Epidermal melanocyte (primary cell): ENCODE measurements around the gene TRIO.
A peak's percentile ranks its signal among the peaks of the same experiment; 100 is the strongest.
"Not testable (repeated sequence)": the region's sequence is repeated elsewhere in the genome, so short reads cannot be mapped to it uniquely, and the experiment has no call there.

Experiments used
- DNase-seq: peaks from one replicate; pipeline ENCODE4 v3.0.0; 2011; ENCODE audit warnings: low spot score; ENCODE audit not compliant: insufficient read length

Gene TRIO

GRCh38 chr5:14428302-14429081, 285.4 kb downstream of the TRIO start:
- no peak for DNase-seq

- no peak for DNase-seq
Observed at GRCh38 chr5:14429101-14430050, 286.2 kb downstream of the TRIO start.

GRCh38 chr5:14431534-14431933, 288.4 kb downstream of the TRIO start:
- DNase-seq: peak; percentile 2

GRCh38 chr5:14432931-14433589, 289.9 kb downstream of the TRIO start:
- no peak for DNase-seq

- no peak for DNase-seq
Observed at GRCh38 chr5:14435481-14435880, 292.3 kb downstream of the TRIO start.

- DNase-seq: not testable (repeated sequence)
Observed at GRCh38 chr5:14436122-14436521, 293.0 kb downstream of the TRIO start.

- DNase-seq: no peak
Observed at GRCh38 chr5:14436801-14437542, 293.8 kb downstream of the TRIO start.

GRCh38 chr5:14438195-14438606, 295.1 kb downstream of the TRIO start:
- no peak for DNase-seq

GRCh38 chr5:14439087-14439871, 296.1 kb downstream of the TRIO start:
- no peak for DNase-seq

- DNase-seq: no peak
Observed at GRCh38 chr5:14440223-14440581, 297.1 kb downstream of the TRIO start.

- peak; percentile 50 for DNase-seq
Observed at GRCh38 chr5:14440582-14441431, 297.7 kb downstream of the TRIO start.

- DNase-seq: no peak
Observed at GRCh38 chr5:14441641-14442040, 298.5 kb downstream of the TRIO start.

GRCh38 chr5:14442536-14442935, 299.4 kb downstream of the TRIO start:
- no peak for DNase-seq

- no peak for DNase-seq
Observed at GRCh38 chr5:14443671-14444093, 300.5 kb downstream of the TRIO start.

GRCh38 chr5:14444161-14444560, 301.0 kb downstream of the TRIO start:
- DNase-seq: no peak

GRCh38 chr5:14445013-14445412, 301.9 kb downstream of the TRIO start:
- no peak for DNase-seq

GRCh38 chr5:14445576-14446290, 302.6 kb downstream of the TRIO start:
- DNase-seq: no peak

- no peak for DNase-seq
Observed at GRCh38 chr5:14447958-14448911, 305.1 kb downstream of the TRIO start.
